ENCODE measurements around the gene PSMA3. TPM values are rescaled to one million over a fixed set of nuclear protein-coding genes. Genes with fewer than 3 reads are reported as not detected.

The PSMA3 gene
- total RNA-seq, 1 donor from 2014 or later: 232 TPM

DNA sequence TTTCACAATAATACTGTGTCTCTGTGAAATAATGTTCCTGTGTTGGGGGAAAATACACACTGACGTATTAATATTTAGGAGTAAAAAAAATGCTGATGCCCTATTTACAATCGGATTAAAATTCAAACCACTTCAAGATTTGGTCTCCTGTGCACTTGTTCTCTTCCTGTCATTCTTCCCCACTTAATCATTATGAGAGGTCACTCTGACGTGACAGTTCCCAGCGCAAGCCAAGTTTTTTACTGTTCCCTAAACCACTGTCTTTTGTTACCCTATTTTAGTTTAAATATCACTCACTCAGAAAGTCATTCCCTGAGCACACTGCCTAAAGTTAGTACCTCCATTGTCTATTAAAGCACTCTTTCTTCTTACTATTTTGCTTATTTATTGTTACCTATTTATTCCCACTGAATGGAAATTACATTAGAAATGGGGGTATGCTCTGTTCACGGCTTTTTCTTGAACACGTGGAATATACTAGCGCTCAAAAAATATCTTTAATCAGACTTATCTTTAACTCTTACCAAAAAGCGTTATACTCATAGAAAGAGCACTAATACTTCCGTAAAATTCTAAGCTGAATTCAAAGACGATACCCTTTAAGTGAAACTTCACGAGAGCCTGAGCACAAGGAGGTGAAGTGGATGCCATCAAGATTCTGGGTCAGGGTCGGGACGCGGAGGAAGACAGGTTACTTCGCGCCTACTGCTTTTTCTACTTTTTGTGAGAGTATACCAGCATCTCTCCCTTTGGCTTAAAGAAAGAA, 670 bp upstream of the PSMA3 start:
- peak overlapping the region; percentile 67 for H2AFZ ChIP-seq (ENCODE audit: low read depth, low read length)
- peaks cover 28% of the 10 kb centered on the region for H4K20me1 ChIP-seq (ENCODE audit: insufficient read depth, low read length)
- H3K79me2 ChIP-seq (ENCODE audit: insufficient read depth, low read length): peaks cover 44% of the 10 kb centered on the region
- no peaks in the 10 kb centered on the region for H3K36me3 ChIP-seq (ENCODE audit: insufficient read depth, low read length)
- peak overlapping the region; percentile 89 for H3K9ac ChIP-seq (ENCODE audit: low read length)
- peak overlapping the region; percentile 99 for H3K27ac Mint-ChIP-seq (ENCODE audit: unreplicated experiment)
- peak overlapping the region; percentile 93 for H3K4me3 Mint-ChIP-seq (ENCODE audit: unreplicated experiment)
- H3K36me3 Mint-ChIP-seq (ENCODE audit: low read depth, unreplicated experiment): peaks cover 1% of the 10 kb centered on the region
- no peak for TF ChIP-seq EZH2 (IDR thresholded peaks at IDR 0.05; ENCODE audit: insufficient read depth, low read length)
- TF ChIP-seq, protein P1, sequence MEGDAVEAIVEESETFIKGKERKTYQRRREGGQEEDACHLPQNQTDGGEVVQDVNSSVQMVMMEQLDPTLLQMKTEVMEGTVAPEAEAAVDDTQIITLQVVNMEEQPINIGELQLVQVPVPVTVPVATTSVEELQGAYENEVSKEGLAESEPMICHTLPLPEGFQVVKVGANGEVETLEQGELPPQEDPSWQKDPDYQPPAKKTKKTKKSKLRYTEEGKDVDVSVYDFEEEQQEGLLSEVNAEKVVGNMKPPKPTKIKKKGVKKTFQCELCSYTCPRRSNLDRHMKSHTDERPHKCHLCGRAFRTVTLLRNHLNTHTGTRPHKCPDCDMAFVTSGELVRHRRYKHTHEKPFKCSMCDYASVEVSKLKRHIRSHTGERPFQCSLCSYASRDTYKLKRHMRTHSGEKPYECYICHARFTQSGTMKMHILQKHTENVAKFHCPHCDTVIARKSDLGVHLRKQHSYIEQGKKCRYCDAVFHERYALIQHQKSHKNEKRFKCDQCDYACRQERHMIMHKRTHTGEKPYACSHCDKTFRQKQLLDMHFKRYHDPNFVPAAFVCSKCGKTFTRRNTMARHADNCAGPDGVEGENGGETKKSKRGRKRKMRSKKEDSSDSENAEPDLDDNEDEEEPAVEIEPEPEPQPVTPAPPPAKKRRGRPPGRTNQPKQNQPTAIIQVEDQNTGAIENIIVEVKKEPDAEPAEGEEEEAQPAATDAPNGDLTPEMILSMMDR (IDR thresholded peaks at IDR 0.05; ENCODE audit: insufficient read depth, low read depth, low read length): no peak
- no peaks in the 10 kb centered on the region for H3K9me3 ChIP-seq (ENCODE audit: insufficient read depth, low read depth, low read length)
- peaks cover 21% of the 10 kb centered on the region for H3K4me1 Mint-ChIP-seq (ENCODE audit: low read depth, unreplicated experiment)
- FAIRE-seq: no peak
- peak overlapping the region; percentile 98 for H3K4me3 ChIP-seq (ENCODE audit: insufficient read depth, low read depth, low read length)
- H3K27me3 Mint-ChIP-seq (ENCODE audit: low read depth, unreplicated experiment): no peaks in the 10 kb centered on the region
- H3K4me2 ChIP-seq (ENCODE audit: low read length): peak overlapping the region; percentile 93
- H3K9me3 Mint-ChIP-seq (ENCODE audit: unreplicated experiment): no peaks in the 10 kb centered on the region
- DNase-seq (ENCODE audit: low read depth): peak; percentile 6
- H3K27ac ChIP-seq (ENCODE audit: low read depth, low read length): peak overlapping the region; percentile 99
- H3K4me1 ChIP-seq (ENCODE audit: insufficient read depth, low read length): peaks cover 16% of the 10 kb centered on the region
- H3K27me3 ChIP-seq (ENCODE audit: insufficient read depth, low read length): no peaks in the 10 kb centered on the region

DNA sequence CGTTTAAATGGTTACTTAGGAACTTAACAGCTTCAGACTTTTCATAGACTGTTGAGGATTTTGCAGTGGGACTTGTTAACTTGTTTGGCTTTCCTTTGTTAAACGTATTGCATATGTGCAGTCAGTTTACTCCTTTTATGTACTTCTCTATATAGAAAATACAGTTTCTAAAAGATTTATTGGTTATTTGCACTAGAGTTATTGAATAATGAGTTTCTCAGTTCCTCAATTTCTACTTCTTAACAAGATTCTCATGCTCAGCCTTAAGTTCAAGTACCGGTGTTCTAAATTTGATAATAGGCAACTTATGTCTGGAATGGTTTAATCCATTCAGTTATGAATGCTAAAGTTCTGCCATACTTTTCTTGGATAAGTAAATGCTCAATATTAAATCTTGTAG, 919 bp downstream of the PSMA3 start:
- peaks cover 21% of the 10 kb centered on the region for H3K4me1 Mint-ChIP-seq (ENCODE audit: low read depth, unreplicated experiment)
- H3K4me2 ChIP-seq (ENCODE audit: low read length): peak overlapping the region; percentile 85
- H3K4me1 ChIP-seq (ENCODE audit: insufficient read depth, low read length): peaks cover 16% of the 10 kb centered on the region
- peak overlapping the region; percentile 99 for H3K27ac Mint-ChIP-seq (ENCODE audit: unreplicated experiment)
- H3K9me3 ChIP-seq (ENCODE audit: insufficient read depth, low read depth, low read length): no peaks in the 10 kb centered on the region
- peak overlapping the region; percentile 98 for H3K4me3 ChIP-seq (ENCODE audit: insufficient read depth, low read depth, low read length)
- peak overlapping the region; percentile 99 for H3K27ac ChIP-seq (ENCODE audit: low read depth, low read length)
- peak overlapping the region; percentile 99 for H3K9ac ChIP-seq (ENCODE audit: low read length)
- peaks cover 38% of the 10 kb centered on the region for H4K20me1 ChIP-seq (ENCODE audit: insufficient read depth, low read length)
- no peaks in the 10 kb centered on the region for H3K9me3 Mint-ChIP-seq (ENCODE audit: unreplicated experiment)
- H3K36me3 Mint-ChIP-seq (ENCODE audit: low read depth, unreplicated experiment): peaks cover 1% of the 10 kb centered on the region
- no peaks in the 10 kb centered on the region for H3K27me3 ChIP-seq (ENCODE audit: insufficient read depth, low read length)
- no peak for TF ChIP-seq EZH2 (IDR thresholded peaks at IDR 0.05; ENCODE audit: insufficient read depth, low read length)
- TF ChIP-seq, protein P1 (IDR thresholded peaks at IDR 0.05; ENCODE audit: insufficient read depth, low read depth, low read length): no peak
- H3K27me3 Mint-ChIP-seq (ENCODE audit: low read depth, unreplicated experiment): no peaks in the 10 kb centered on the region
- no peak overlapping the region for H2AFZ ChIP-seq (ENCODE audit: low read depth, low read length)
- no peak for FAIRE-seq
- peaks cover 58% of the 10 kb centered on the region for H3K79me2 ChIP-seq (ENCODE audit: insufficient read depth, low read length)
- H3K4me3 Mint-ChIP-seq (ENCODE audit: unreplicated experiment): peak overlapping the region; percentile 93
- DNase-seq (ENCODE audit: low read depth): no peak
- peaks cover 3% of the 10 kb centered on the region for H3K36me3 ChIP-seq (ENCODE audit: insufficient read depth, low read length)

DNA sequence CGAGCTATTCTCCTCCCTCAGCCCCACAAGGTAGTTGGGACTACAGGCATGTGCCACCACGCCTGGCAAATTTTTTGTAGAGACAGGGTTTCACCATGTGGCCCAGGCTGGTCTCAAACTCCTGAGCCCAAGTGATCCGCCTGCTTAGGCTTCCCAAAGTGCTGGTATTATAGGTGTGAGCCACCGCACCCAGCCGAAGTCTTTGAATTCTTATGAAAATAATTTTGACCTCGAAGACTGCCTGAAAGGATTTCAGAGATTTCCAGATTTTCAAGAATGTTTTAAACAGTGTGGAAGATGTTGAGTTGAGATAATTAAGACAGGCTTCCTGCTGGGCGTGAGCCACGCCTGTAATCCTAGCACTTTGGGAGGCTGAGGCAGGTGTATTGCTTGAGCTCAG, 5.0 kb downstream of the PSMA3 start:
- no peak overlapping the region for H3K4me3 Mint-ChIP-seq (ENCODE audit: unreplicated experiment)
- peaks cover 1% of the 10 kb centered on the region for H3K36me3 Mint-ChIP-seq (ENCODE audit: low read depth, unreplicated experiment)
- H3K27me3 ChIP-seq (ENCODE audit: insufficient read depth, low read length): no peaks in the 10 kb centered on the region
- no peak overlapping the region for H3K27ac Mint-ChIP-seq (ENCODE audit: unreplicated experiment)
- H3K4me2 ChIP-seq (ENCODE audit: low read length): no peak overlapping the region
- H2AFZ ChIP-seq (ENCODE audit: low read depth, low read length): no peak overlapping the region
- no peaks in the 10 kb centered on the region for H3K9me3 ChIP-seq (ENCODE audit: insufficient read depth, low read depth, low read length)
- no peaks in the 10 kb centered on the region for H3K9me3 Mint-ChIP-seq (ENCODE audit: unreplicated experiment)
- H3K79me2 ChIP-seq (ENCODE audit: insufficient read depth, low read length): peaks cover 92% of the 10 kb centered on the region
- H4K20me1 ChIP-seq (ENCODE audit: insufficient read depth, low read length): peaks cover 58% of the 10 kb centered on the region
- no peak for DNase-seq (ENCODE audit: low read depth)
- H3K27ac ChIP-seq (ENCODE audit: low read depth, low read length): no peak overlapping the region
- TF ChIP-seq, protein P1 (IDR thresholded peaks at IDR 0.05; ENCODE audit: insufficient read depth, low read depth, low read length): no peak
- TF ChIP-seq EZH2 (IDR thresholded peaks at IDR 0.05; ENCODE audit: insufficient read depth, low read length): no peak
- FAIRE-seq: no peak
- peaks cover 10% of the 10 kb centered on the region for H3K4me1 ChIP-seq (ENCODE audit: insufficient read depth, low read length)
- peaks cover 15% of the 10 kb centered on the region for H3K36me3 ChIP-seq (ENCODE audit: insufficient read depth, low read length)
- no peak overlapping the region for H3K9ac ChIP-seq (ENCODE audit: low read length)
- no peaks in the 10 kb centered on the region for H3K27me3 Mint-ChIP-seq (ENCODE audit: low read depth, unreplicated experiment)
- H3K4me1 Mint-ChIP-seq (ENCODE audit: low read depth, unreplicated experiment): peaks cover 18% of the 10 kb centered on the region
- H3K4me3 ChIP-seq (ENCODE audit: insufficient read depth, low read depth, low read length): no peak overlapping the region

Data from astrocyte (in vitro differentiated cells and primary cell).